OCI-LY3 (cell line): ENCODE results near the gene SC5D.
A peak's percentile ranks its signal among the peaks of the same experiment; 100 is the strongest.

ENCODE experiments used
- H2AFZ ChIP-seq: fragments of 200-600, 300-600 bp; shearing (Covaris generic); 2 replicates; pipeline ENCODE4 v1.6.0; 2014; ENCODE audit warnings: antibody characterized with exemption, low read depth, low read length
- H3K27ac ChIP-seq: fragments of 200-600, 300-600 bp; sonication (generic); 2 replicates; pipeline ENCODE4 v1.5.1; 2014; ENCODE audit warnings: mild to moderate bottlenecking, low read length, moderate library complexity, mixed read lengths
- H3K27me3 ChIP-seq: fragments of 200-600, 300-600 bp; sonication (generic); 2 replicates; pipeline ENCODE4 v1.6.1; 2014; ENCODE audit warnings: low read depth, low read length, mixed read lengths
- H3K36me3 ChIP-seq: fragments of 200-600, 300-600 bp; sonication (generic); replicated peaks from 2 replicates; pipeline ENCODE3; 2014; ENCODE audit warnings: low read depth, low read length, mixed read lengths
- H3K4me1 ChIP-seq: fragments of 300-600, 200-600 bp; sonication (generic); 2 replicates; pipeline ENCODE4 v1.6.1; 2014; ENCODE audit warnings: low read length, mixed read lengths
- H3K4me2 ChIP-seq: fragments of 200-600, 300-600 bp; sonication (generic); 2 replicates; pipeline ENCODE4 v1.6.1; 2014; ENCODE audit warnings: low read length, mixed read lengths
- H3K4me3 ChIP-seq: fragments of 300-600, 200-600 bp; sonication (generic); 2 replicates; pipeline ENCODE4 v1.5.1; 2014; ENCODE audit warnings: antibody characterized with exemption, mild to moderate bottlenecking, low read length, moderate library complexity
- H3K79me2 ChIP-seq: fragments of 300-600, 200-600 bp; shearing (Covaris generic); 2 replicates; pipeline ENCODE4 v1.6.1; 2014; ENCODE audit warnings: mild to moderate bottlenecking, low read length, mixed read lengths
- H3K9ac ChIP-seq: fragments of 300-600, 200-600 bp; shearing (Covaris generic); 2 replicates; pipeline ENCODE4 v1.6.0; 2014; ENCODE audit warnings: mild to moderate bottlenecking, low read length, moderate library complexity
- H3K9me3 ChIP-seq: fragments of 200-600, 300-600 bp; shearing (Covaris generic); 2 replicates; pipeline ENCODE4 v1.6.1; 2014; ENCODE audit warnings: low read length, mixed read lengths; ENCODE audit not compliant: insufficient read depth
- H4K20me1 ChIP-seq: fragments of 200-600, 300-600 bp; sonication (generic); 2 replicates; pipeline ENCODE4 v1.6.1; 2016; ENCODE audit warnings: low read length, mixed read lengths; ENCODE audit not compliant: insufficient read depth
- CTCF ChIP-seq: fragments of 200-600, 300-600 bp; sonication (generic); IDR thresholded peaks from 2 replicates; pipeline ENCODE4 v1.5.1; 2014; ENCODE audit warnings: antibody characterized with exemption, low read length, low read depth
- EZH2phosphoT487 ChIP-seq: fragments of 200-600 bp; shearing (Covaris generic); IDR thresholded peaks from 2 replicates; pipeline ENCODE4 v1.6.1; 2018; ENCODE audit warnings: antibody characterized with exemption, mixed run types, low read depth

The SC5D gene

GRCh38 chr11:121334973-121335710 is 42.6 kb downstream of the SC5D start:
- H3K36me3 ChIP-seq: no peaks in the 10 kb centered on the region
- no peaks in the 10 kb centered on the region for H4K20me1 ChIP-seq
- no peak overlapping the region for H2AFZ ChIP-seq
- H3K9me3 ChIP-seq: no peaks in the 10 kb centered on the region
- H3K27ac ChIP-seq: peak overlapping the region; percentile 83
- H3K27me3 ChIP-seq: no peaks in the 10 kb centered on the region
- peaks cover 63% of the 10 kb centered on the region for H3K4me1 ChIP-seq
- no peak for TF ChIP-seq EZH2phosphoT487
- TF ChIP-seq CTCF: peak; percentile 49
- peak overlapping the region; percentile 39 for H3K9ac ChIP-seq
- H3K79me2 ChIP-seq: no peaks in the 10 kb centered on the region
- peak overlapping the region; percentile 62 for H3K4me2 ChIP-seq
- H3K4me3 ChIP-seq: 0 out of 2 replicates have a peak overlapping the region, but pooled peaks have one; percentile 3

- Histone ChIP-seq H3K9me3 (no peaks in the 10 kb centered on the region), H2AFZ (0 out of 2 replicates have a peak overlapping the region, but pooled peaks have one; percentile 19), H3K9ac (peak overlapping the region; percentile 53), H3K4me3 (peak overlapping the region; percentile 35; the same call in 1 of the 2 replicates), H3K36me3 (no peaks in the 10 kb centered on the region), H3K79me2 (no peaks in the 10 kb centered on the region), H3K4me2 (peak overlapping the region; percentile 62), H4K20me1 (no peaks in the 10 kb centered on the region), H3K4me1 (peaks cover 76% of the 10 kb centered on the region), H3K27me3 (no peaks in the 10 kb centered on the region), H3K27ac (peak overlapping the region; percentile 83)
- no peak; the same call in 1 of the 2 replicates for TF ChIP-seq EZH2phosphoT487
These were observed 43.8 kb downstream of the SC5D start for GRCh38 chr11:121336279-121336937.

DNA sequence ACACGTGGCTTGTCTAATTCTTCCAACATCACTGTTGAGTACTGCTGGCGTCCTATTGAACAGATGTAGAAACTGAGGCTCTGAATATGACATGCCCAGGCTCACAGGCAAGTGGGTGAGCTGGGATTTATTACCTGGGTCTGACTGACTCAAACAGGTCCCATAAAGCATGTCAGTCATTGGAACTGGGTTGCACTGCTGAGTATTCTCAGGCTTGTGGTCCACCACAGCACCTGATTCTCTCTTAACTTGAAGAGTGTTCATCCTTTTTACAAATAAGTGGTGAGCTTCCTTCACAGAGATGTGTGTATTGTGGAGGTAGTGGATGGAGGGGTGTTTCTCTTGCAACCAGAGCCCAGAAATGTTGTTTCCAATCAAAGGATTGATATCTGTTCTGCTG is 44.5 kb downstream of the SC5D start:
- H3K4me2 ChIP-seq: peak overlapping the region; percentile 62

GRCh38 chr11:121337740-121338272 is 45.2 kb downstream of the SC5D start:
- Histone ChIP-seq H3K27me3 (no peaks in the 10 kb centered on the region), H3K4me2 (peak overlapping the region; percentile 62), H3K4me3 (peak overlapping the region; percentile 5), H3K9me3 (no peaks in the 10 kb centered on the region), H4K20me1 (no peaks in the 10 kb centered on the region), H3K9ac (peak overlapping the region; percentile 53), H3K36me3 (no peaks in the 10 kb centered on the region), H2AFZ (peak overlapping the region; percentile 8; the same call in 1 of the 2 replicates), H3K27ac (peak overlapping the region; percentile 83), H3K79me2 (no peaks in the 10 kb centered on the region), H3K4me1 (peaks cover 89% of the 10 kb centered on the region)
- TF ChIP-seq CTCF: no peak
- no peak for TF ChIP-seq EZH2phosphoT487

More for the DNA sequence above, 44.5 kb downstream of the SC5D start:
- Histone ChIP-seq H3K4me1 (peaks cover 82% of the 10 kb centered on the region), H3K79me2 (no peaks in the 10 kb centered on the region), H3K4me3 (peak overlapping the region; percentile 35; the same call in 1 of the 2 replicates), H3K36me3 (no peaks in the 10 kb centered on the region), H3K9me3 (no peaks in the 10 kb centered on the region), H4K20me1 (no peaks in the 10 kb centered on the region), H2AFZ (0 out of 2 replicates have a peak overlapping the region, but pooled peaks have one; percentile 19), H3K27ac (peak overlapping the region; percentile 83), H3K27me3 (no peaks in the 10 kb centered on the region), H3K9ac (peak overlapping the region; percentile 53)
- TF ChIP-seq CTCF: no peak
- no peak for TF ChIP-seq EZH2phosphoT487
